HG03520 (cell line): ENCODE data around the gene DIO1.

Experiments used
- ATAC-seq: cut with Tn5 transposase; IDR thresholded peaks from one replicate; pipeline ENCODE4 v1.9.1; 2021; ENCODE audit warnings: mild to moderate bottlenecking, moderate library complexity; ENCODE audit not compliant: unreplicated experiment

DIO1 gene

GRCh38 chr1:53892911-53893310, 1.1 kb upstream of the DIO1 start:
- no peak for ATAC-seq

DNA sequence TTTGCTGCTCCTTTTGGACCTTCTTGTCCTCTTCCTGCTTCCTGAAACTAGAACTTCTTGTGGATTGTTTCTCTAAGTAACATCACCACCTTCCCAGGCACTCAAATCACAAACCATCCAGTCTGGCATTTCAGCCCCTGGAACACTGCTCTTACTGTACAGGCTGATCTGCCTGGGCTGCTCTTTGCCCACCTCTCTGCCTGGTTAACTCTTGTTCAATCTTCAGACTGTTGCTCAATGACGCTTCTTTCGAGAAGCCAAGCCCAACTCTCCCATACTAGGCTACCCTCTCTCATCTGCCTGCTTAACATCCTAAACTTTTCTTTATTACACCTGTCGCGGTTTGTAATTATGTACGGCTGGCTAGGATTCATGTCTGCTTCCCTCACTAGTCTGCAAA, 657 bp downstream of the DIO1 start:
- no peak for ATAC-seq

- no peak for ATAC-seq
Measured at GRCh38 chr1:53895421-53895820, 1.4 kb downstream of the DIO1 start.

DNA sequence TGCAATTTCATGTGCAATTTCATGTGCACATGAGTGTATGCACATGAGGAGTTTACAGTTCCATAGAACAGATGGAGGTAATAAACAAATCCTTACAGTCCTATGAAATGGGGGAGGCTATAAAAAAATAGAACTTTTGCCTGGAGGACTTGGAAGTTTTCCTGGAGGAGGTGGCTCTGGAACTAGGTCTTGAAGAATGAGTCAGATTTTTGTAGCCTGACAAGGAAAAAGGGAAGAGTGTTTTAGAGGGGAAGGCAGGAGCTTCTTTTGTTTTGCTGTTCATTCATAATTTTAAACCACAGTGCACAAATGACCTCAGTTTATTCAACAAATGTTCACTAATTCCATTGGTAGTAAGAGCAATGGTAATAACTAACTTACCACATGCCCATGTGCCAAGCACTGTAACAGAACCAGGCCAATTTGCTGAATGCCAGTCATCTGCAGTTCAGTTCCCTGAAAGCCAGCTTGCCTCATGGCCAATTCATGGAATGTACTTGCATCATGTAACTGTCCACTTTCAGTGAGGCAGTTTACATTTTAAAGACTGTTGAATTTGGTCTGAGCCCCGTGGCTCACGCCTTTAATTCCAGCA, 2.7 kb downstream of the DIO1 start:
- ATAC-seq = no peak

- no peak for ATAC-seq
Measured at GRCh38 chr1:53899206-53899628, 5.2 kb downstream of the DIO1 start.

GRCh38 chr1:53899708-53900107, 5.7 kb downstream of the DIO1 start:
- ATAC-seq = no peak

DNA sequence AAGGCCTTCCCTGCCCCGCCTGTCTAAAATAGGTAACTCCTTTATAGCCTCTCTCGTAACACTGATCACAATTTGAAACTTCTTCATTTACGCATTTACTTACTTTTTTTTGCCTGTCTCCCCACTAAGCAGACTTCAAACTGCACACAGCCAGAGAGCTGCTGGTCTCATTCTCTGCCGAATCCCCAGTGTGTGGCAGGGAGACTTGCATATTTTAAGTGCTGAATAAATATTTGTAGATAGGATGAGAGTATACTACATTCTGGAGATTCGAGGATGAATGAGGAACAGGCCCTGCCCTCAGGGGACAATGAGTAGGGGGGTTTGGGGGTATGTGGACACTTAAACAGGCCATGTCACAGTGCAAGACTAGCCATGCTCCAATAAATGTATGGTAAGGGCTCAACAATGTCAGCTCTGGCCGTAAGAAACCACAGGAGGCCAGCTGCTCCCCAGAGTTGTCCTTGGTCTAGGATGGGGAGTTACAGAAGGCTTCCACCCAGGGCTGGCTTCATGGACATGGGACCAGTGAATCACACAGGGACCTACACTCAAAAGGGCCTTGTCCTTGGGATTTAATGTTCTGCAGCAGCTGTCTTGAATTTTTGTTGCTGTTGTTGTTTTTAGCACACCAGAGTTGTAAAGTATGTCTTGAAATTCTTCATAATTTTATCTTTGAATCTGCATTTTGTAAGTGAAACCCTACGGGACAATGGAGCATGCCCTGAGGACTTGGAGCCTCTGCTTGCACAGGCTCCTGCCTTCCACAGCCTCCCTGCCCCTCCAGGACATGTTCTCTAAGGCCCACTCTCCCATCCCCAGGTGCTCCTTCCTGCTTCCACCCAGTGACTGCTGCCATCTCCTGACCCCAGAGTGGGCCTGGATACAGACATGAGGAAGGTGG, 8.5 kb downstream of the DIO1 start:
- ATAC-seq = no peak

DNA sequence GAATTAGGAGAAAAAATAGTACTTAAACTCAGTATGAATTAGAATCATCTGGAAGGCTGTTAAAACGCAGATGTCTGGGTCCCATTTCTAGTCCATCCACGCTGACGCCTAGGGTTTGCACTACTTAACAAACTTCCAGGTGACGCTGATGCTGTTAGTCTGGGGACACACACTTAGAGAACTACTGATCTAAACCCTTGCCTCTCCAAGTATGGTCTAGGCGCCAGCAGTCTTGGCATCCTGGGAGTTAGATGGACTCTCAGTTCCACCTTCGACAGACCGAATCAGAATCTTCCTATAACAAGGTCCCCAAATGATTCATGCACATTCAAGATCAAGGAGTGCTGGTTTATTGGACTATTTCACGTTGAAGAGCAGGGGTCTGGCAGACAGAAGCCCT, 11.5 kb downstream of the DIO1 start:
- ATAC-seq = no peak

GRCh38 chr1:53906121-53906520, 12.1 kb downstream of the DIO1 start:
- ATAC-seq = no peak

DNA sequence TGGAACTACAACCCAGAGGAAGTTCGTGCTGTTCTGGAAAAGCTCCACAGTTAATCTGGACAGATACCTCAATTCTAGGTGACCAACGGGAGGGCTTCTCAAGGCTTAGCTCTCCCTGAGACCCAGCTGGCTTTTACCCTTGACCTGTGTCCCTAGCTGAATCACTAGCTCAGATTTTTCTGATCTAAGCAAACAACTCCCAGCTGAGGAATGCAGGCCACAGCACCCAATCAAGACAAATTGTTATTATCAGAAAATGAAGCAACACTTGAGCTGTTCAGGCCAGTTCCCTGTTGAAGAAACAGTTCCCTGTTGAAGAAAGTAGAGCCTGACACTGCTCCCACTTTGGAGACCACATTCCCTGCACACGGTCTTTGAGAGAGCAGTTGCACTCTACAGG, 16.0 kb downstream of the DIO1 start:
- ATAC-seq = no peak

DNA sequence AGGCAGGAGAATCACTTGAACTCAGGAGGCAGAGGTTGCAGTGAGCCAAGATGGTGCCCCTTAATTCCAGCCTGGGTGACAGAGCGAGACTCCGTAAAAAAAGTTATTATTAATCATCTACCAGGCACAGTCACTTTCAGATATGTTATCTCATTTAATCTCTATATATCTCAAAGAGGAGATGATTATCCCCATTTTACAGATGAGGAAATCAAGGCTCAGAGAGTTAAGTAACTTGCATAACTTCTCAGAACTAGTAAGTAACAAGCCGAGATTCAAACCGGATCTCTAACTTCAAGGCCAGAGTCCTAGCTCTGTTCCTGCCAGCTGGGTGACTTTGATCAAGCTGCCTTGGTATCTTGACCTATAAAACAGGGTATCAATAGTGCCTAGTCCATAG, 17.5 kb downstream of the DIO1 start:
- ATAC-seq = no peak

DNA sequence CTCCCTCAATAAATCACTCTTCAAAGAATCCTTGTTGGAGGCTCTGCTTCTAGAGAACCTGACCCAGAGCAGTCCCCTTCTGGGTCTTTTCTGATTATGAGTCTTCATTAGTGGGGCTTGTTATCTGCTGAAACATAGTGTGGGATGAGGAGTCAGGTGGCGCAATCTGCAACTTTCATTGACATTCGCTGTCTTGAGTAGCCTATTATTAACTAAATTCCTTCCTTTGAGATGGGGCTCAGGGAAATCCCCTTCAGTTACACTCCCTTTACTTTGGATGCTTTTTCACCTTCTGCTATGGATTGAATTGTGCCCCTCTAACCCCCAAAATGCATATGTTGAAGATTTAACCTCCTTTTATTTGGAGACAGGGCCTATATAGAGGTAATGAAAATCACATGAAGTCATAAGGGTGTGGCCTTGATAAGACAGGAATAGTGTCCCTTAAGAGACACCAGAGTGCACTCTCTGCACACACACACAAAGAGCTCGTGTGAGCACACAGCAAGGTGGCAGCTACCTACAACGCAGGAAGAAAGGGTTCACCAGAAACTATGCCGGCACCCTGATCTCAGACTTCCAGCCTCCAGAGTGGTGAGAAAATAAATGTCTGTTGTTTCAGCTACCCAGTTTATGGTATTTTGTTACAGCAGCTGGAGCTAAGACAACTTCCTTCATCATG, 19.5 kb downstream of the DIO1 start:
- ATAC-seq = no peak

GRCh38 chr1:53918343-53918742, 24.4 kb downstream of the DIO1 start:
- no peak for ATAC-seq

- no peak for ATAC-seq
Measured at GRCh38 chr1:53919675-53920066, 25.7 kb downstream of the DIO1 start.

DNA sequence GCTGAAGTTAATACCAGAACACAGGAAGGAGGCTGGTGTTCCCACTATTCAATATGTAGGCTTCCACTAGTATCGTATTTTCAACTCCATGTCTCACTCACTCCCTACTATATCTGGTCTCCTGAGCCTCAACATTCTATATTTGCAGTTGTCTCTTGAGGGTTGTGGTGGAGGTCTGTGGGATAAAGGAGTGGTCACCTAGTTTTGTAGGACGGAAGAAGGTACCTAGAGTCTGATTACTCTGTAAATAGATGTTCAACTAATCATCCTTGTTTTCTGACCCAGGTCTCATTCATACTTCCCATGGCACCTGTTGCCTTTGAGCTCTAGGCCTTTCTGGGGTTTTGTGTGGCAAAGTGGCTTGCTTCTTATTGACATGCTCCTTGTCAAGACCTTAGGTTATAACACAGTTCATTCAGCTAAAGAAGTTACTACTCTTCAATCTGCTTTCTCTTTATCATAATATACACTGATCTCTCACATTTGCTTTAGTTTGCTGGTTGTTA, 33.4 kb downstream of the DIO1 start:
- no peak for ATAC-seq

- no peak for ATAC-seq
Measured at GRCh38 chr1:53929246-53929960, 35.4 kb downstream of the DIO1 start.

DNA sequence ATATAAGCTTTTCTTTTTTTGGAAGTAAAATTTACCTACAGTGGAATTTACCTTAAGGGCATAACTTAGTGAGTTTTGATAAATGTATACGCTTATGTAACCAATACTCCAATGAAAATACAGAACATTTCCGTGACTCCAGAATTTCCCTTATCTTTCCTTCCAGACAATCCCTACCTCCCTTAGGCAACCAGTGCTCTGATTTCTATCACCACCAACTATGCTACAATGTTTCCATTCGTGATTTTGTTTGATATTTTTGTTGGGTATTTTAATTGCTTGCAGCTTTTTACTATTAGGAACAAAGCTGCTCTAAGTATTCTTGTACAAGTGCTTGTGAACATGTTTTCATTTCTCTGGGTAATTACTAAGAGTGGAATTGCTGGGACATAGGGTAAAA, 36.9 kb downstream of the DIO1 start:
- no peak for ATAC-seq

- no peak for ATAC-seq
Measured at GRCh38 chr1:53931523-53931922, 37.5 kb downstream of the DIO1 start.

- ATAC-seq = no peak
Measured at GRCh38 chr1:53934170-53934765, 40.3 kb downstream of the DIO1 start.

GRCh38 chr1:53936430-53936829, 42.4 kb downstream of the DIO1 start:
- ATAC-seq = no peak
